ENCODE data around the gene ZNF408. TPM values are rescaled to one million over a fixed set of nuclear protein-coding genes. Genes with fewer than 3 reads are reported as not detected.
A peak's percentile ranks its signal among the peaks of the same experiment; 100 is the strongest.

The ZNF408 gene
- total and polyA plus RNA-seq, 2 of the 13 experiments (the other 11 are each of a cell fraction or from before 2014, with no cell fraction given), result 11.2 to 12.5 TPM

DNA sequence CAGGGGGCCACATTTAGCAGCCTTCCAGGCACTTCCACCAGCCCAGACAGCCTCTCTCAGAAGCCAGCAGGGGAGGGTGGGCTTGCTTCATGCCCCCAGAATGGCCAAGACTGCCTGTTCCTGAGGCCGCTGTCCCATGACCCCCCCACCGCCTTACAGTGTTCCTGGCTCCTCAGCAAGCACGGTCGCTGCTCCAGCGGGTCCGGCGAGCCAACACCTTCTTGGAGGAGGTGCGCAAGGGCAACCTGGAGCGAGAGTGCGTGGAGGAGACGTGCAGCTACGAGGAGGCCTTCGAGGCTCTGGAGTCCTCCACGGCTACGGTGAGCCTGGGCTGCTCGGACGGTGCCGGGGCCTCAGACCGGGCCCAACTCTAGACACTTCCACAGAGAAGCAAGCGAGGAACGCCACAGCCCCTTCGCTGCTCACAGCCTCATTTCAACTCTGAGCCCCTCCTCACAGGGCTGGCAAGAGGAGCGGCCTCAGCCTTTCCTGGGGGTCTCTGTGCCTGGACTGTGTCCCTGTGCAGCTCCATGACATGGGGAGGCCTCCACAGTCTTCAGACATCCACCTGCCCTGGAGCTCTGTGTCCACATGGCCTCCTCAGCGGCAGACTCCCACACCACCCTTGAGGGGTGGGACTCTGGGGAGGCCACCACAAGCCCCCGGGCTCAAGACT lies 18.9 kb downstream of the ZNF408 start (continued):
- TF ChIP-seq MATR3 (CRISPR knock-in tag; IDR thresholded peaks at IDR 0.05), result no peak
- no peak for TF ChIP-seq BRD4 (CRISPR knock-in tag; IDR thresholded peaks at IDR 0.05)
- TF ChIP-seq PAX8 (CRISPR knock-in tag; IDR thresholded peaks at IDR 0.05; ENCODE audit: borderline replicate concordance), result 0 out of 2 replicates have a peak, but pooled peaks have one; percentile 13
- no peak for TF ChIP-seq SATB2 (CRISPR knock-in tag; IDR thresholded peaks at IDR 0.05)
- no peak for TF ChIP-seq ZNF235 (CRISPR knock-in tag; IDR thresholded peaks at IDR 0.05; ENCODE audit: borderline replicate concordance)
- no peak for TF ChIP-seq LCORL (IDR thresholded peaks at IDR 0.05)
- TF ChIP-seq LCORL (CRISPR knock-in tag; IDR thresholded peaks at IDR 0.05), result no peak
- TF ChIP-seq, protein P1, sequence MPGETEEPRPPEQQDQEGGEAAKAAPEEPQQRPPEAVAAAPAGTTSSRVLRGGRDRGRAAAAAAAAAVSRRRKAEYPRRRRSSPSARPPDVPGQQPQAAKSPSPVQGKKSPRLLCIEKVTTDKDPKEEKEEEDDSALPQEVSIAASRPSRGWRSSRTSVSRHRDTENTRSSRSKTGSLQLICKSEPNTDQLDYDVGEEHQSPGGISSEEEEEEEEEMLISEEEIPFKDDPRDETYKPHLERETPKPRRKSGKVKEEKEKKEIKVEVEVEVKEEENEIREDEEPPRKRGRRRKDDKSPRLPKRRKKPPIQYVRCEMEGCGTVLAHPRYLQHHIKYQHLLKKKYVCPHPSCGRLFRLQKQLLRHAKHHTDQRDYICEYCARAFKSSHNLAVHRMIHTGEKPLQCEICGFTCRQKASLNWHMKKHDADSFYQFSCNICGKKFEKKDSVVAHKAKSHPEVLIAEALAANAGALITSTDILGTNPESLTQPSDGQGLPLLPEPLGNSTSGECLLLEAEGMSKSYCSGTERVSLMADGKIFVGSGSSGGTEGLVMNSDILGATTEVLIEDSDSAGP (CRISPR knock-in tag; IDR thresholded peaks at IDR 0.05; ENCODE audit: borderline replicate concordance), result 0 out of 2 replicates have a peak, but pooled peaks have one; percentile 50
- no peak for TF ChIP-seq ZBTB8A (CRISPR knock-in tag; IDR thresholded peaks at IDR 0.05; ENCODE audit: borderline replicate concordance, low read depth)
- TF ChIP-seq, protein P2, sequence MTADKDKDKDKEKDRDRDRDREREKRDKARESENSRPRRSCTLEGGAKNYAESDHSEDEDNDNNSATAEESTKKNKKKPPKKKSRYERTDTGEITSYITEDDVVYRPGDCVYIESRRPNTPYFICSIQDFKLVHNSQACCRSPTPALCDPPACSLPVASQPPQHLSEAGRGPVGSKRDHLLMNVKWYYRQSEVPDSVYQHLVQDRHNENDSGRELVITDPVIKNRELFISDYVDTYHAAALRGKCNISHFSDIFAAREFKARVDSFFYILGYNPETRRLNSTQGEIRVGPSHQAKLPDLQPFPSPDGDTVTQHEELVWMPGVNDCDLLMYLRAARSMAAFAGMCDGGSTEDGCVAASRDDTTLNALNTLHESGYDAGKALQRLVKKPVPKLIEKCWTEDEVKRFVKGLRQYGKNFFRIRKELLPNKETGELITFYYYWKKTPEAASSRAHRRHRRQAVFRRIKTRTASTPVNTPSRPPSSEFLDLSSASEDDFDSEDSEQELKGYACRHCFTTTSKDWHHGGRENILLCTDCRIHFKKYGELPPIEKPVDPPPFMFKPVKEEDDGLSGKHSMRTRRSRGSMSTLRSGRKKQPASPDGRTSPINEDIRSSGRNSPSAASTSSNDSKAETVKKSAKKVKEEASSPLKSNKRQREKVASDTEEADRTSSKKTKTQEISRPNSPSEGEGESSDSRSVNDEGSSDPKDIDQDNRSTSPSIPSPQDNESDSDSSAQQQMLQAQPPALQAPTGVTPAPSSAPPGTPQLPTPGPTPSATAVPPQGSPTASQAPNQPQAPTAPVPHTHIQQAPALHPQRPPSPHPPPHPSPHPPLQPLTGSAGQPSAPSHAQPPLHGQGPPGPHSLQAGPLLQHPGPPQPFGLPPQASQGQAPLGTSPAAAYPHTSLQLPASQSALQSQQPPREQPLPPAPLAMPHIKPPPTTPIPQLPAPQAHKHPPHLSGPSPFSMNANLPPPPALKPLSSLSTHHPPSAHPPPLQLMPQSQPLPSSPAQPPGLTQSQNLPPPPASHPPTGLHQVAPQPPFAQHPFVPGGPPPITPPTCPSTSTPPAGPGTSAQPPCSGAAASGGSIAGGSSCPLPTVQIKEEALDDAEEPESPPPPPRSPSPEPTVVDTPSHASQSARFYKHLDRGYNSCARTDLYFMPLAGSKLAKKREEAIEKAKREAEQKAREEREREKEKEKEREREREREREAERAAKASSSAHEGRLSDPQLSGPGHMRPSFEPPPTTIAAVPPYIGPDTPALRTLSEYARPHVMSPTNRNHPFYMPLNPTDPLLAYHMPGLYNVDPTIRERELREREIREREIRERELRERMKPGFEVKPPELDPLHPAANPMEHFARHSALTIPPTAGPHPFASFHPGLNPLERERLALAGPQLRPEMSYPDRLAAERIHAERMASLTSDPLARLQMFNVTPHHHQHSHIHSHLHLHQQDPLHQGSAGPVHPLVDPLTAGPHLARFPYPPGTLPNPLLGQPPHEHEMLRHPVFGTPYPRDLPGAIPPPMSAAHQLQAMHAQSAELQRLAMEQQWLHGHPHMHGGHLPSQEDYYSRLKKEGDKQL (CRISPR knock-in tag; IDR thresholded peaks at IDR 0.05; ENCODE audit: low read depth), result 0 out of 2 replicates have a peak, but pooled peaks have one; percentile 14
- TF ChIP-seq SMARCE1 (IDR thresholded peaks at IDR 0.05; ENCODE audit: borderline replicate concordance), result no peak
- TF ChIP-seq BRCA1 (CRISPR knock-in tag; IDR thresholded peaks at IDR 0.05), result no peak
- TF ChIP-seq ZNF225 (CRISPR knock-in tag; IDR thresholded peaks at IDR 0.05), result peak; percentile 19; the same call in 1 of the 2 replicates
- no peak for TF ChIP-seq SMAD3 (CRISPR knock-in tag; IDR thresholded peaks at IDR 0.05)
- no peak for TF ChIP-seq ZBTB20 (CRISPR knock-in tag; IDR thresholded peaks at IDR 0.05; ENCODE audit: borderline replicate concordance, low read depth)
- TF ChIP-seq, protein P3, sequence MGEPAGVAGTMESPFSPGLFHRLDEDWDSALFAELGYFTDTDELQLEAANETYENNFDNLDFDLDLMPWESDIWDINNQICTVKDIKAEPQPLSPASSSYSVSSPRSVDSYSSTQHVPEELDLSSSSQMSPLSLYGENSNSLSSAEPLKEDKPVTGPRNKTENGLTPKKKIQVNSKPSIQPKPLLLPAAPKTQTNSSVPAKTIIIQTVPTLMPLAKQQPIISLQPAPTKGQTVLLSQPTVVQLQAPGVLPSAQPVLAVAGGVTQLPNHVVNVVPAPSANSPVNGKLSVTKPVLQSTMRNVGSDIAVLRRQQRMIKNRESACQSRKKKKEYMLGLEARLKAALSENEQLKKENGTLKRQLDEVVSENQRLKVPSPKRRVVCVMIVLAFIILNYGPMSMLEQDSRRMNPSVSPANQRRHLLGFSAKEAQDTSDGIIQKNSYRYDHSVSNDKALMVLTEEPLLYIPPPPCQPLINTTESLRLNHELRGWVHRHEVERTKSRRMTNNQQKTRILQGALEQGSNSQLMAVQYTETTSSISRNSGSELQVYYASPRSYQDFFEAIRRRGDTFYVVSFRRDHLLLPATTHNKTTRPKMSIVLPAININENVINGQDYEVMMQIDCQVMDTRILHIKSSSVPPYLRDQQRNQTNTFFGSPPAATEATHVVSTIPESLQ (CRISPR knock-in tag; conservative IDR thresholded peaks at IDR 0.05), result no peak
- TF ChIP-seq ZNF33B (CRISPR knock-in tag; IDR thresholded peaks at IDR 0.05), result no peak
- no peak for TF ChIP-seq ZNF282 (IDR thresholded peaks at IDR 0.05; ENCODE audit: partially characterized antibody)
- no peak for TF ChIP-seq PRMT3 (CRISPR knock-in tag; IDR thresholded peaks at IDR 0.05; ENCODE audit: borderline replicate concordance, low read depth)
- TF ChIP-seq ZNF75D (CRISPR knock-in tag; IDR thresholded peaks at IDR 0.05; ENCODE audit: borderline replicate concordance), result 0 out of 2 replicates have a peak, but pooled peaks have one; percentile 10
